Measurements from ENCODE around the gene CROCC2.

- TF ChIP-seq POLR2A (IDR thresholded peaks at IDR 0.05) = no peak
- TF ChIP-seq CTCF (IDR thresholded peaks at IDR 0.05) = no peak
- no peak for TF ChIP-seq POLR2AphosphoS5 (IDR thresholded peaks at IDR 0.05; ENCODE audit: insufficient read depth in 1 of 2, low read depth in 1 of 2)
These were observed 13.9 kb downstream of the CROCC2 start for GRCh38 chr2:240919786-240920782.
